Trophoblast cell (in vitro differentiated cells and primary cell): ENCODE measurements around the gene COL4A1.

Experiments used
- DNase-seq, 2 donors: peaks; one replicate each; pipeline ENCODE4 v3.0.0-alpha.2; 2016
- H2AFZ ChIP-seq: 2 replicates; pipeline ENCODE4 v1.6.1; 2013; ENCODE audit warnings: low read length, moderate library complexity, mild to moderate bottlenecking; ENCODE audit not compliant: insufficient read depth, poor library complexity
- H2AK5ac ChIP-seq: 2 replicates; pipeline ENCODE4 v1.6.1; 2013; ENCODE audit warnings: mild to moderate bottlenecking, low read length
- H2BK120ac ChIP-seq: 2 replicates; pipeline ENCODE4 v1.6.1; 2013; ENCODE audit warnings: low read length, mild to moderate bottlenecking, moderate library complexity; ENCODE audit not compliant: insufficient read depth, poor library complexity
- H2BK12ac ChIP-seq: 2 replicates; pipeline ENCODE4 v1.6.1; 2013; ENCODE audit warnings: mild to moderate bottlenecking, low read length, moderate library complexity
- H2BK5ac ChIP-seq: 2 replicates; pipeline ENCODE4 v1.6.1; 2013; ENCODE audit warnings: low read length, low read depth, moderate library complexity, mild to moderate bottlenecking; ENCODE audit not compliant: poor library complexity
- H3K14ac ChIP-seq: 2 replicates; pipeline ENCODE4 v1.6.1; 2013; ENCODE audit warnings: mild to moderate bottlenecking, low read length
- H3K18ac ChIP-seq: 2 replicates; pipeline ENCODE4 v1.6.1; 2013; ENCODE audit warnings: mild to moderate bottlenecking, low read length
- H3K23ac ChIP-seq: 2 replicates; pipeline ENCODE4 v1.6.1; 2013; ENCODE audit warnings: low read length
- H3K27ac ChIP-seq: 2 replicates; pipeline ENCODE4 v1.5.1; 2013; ENCODE audit warnings: low read depth, mild to moderate bottlenecking, inconsistent platforms, low read length, moderate library complexity
- H3K27me3 ChIP-seq: 2 replicates; pipeline ENCODE4 v1.6.1; 2013; ENCODE audit warnings: inconsistent platforms, mild to moderate bottlenecking, low read length, moderate library complexity; ENCODE audit not compliant: insufficient read depth
- H3K36me3 ChIP-seq, 2 experiments: 1 replicate in 1 of 2; 2 replicates in 1 of 2; pipeline ENCODE4 v1.6.1; 2013; ENCODE audit warnings: low read length in 2 of 2, mild to moderate bottlenecking in 2 of 2, moderate library complexity in 1 of 2; ENCODE audit not compliant: insufficient read depth in 2 of 2, control insufficient read depth in 1 of 2
- H3K4ac ChIP-seq: 2 replicates; pipeline ENCODE4 v1.6.1; 2013; ENCODE audit warnings: low read depth, mild to moderate bottlenecking, low read length, moderate library complexity
- H3K4me1 ChIP-seq, 2 experiments: 1 replicate in 1 of 2; 2 replicates in 1 of 2; pipeline ENCODE4 v1.6.1; 2013; ENCODE audit warnings: low read length in 2 of 2, mild to moderate bottlenecking in 2 of 2, moderate library complexity in 1 of 2; ENCODE audit not compliant: insufficient read depth in 2 of 2, control insufficient read depth in 1 of 2
- H3K4me2 ChIP-seq: 2 replicates; pipeline ENCODE4 v1.6.1; 2013; ENCODE audit warnings: inconsistent platforms, mild to moderate bottlenecking, low read length, moderate library complexity
- H3K4me3 ChIP-seq: 2 replicates; pipeline ENCODE4 v1.5.1; 2013; ENCODE audit warnings: mild to moderate bottlenecking, low read depth, low read length, inconsistent platforms
- H3K79me1 ChIP-seq: one replicate; pipeline ENCODE4 v1.6.1; 2013; ENCODE audit warnings: low read length
- H3K79me2 ChIP-seq: 2 replicates; pipeline ENCODE4 v1.6.1; 2013; ENCODE audit warnings: low read length, mild to moderate bottlenecking; ENCODE audit not compliant: control insufficient read depth, insufficient read depth, poor library complexity
- H3K9ac ChIP-seq: 2 replicates; pipeline ENCODE4 v1.6.1; 2013; ENCODE audit warnings: mild to moderate bottlenecking, low read length
- H3K9me3 ChIP-seq: 2 replicates; pipeline ENCODE4 v1.6.1; 2013; ENCODE audit warnings: low read depth, mild to moderate bottlenecking, control low read depth, inconsistent platforms, low read length; ENCODE audit not compliant: insufficient read depth
- H4K12ac ChIP-seq: 2 replicates; pipeline ENCODE4 v1.6.1; 2013; ENCODE audit warnings: low read depth, mild to moderate bottlenecking, low read length, moderate library complexity
- H4K8ac ChIP-seq: 2 replicates; pipeline ENCODE4 v1.6.1; 2013; ENCODE audit warnings: low read depth, mild to moderate bottlenecking, low read length, moderate library complexity
- H4K91ac ChIP-seq: one replicate; pipeline ENCODE4 v1.6.1; 2013; ENCODE audit warnings: low read depth, mild to moderate bottlenecking, low read length, moderate library complexity
- WGBS: extraction: QIAGEN DNeasy Blood & Tissue Kit; methylation state at CpG from one replicate; pipeline ENCODE4 v1.1.7; 2013; ENCODE audit warnings: missing lambda C conversion rate; ENCODE audit not compliant: insufficient read length, insufficient coverage; ENCODE audit errors: extremely low coverage; 5-methylcytosine and 5-hydroxymethylcytosine counted together

Gene COL4A1

DNA sequence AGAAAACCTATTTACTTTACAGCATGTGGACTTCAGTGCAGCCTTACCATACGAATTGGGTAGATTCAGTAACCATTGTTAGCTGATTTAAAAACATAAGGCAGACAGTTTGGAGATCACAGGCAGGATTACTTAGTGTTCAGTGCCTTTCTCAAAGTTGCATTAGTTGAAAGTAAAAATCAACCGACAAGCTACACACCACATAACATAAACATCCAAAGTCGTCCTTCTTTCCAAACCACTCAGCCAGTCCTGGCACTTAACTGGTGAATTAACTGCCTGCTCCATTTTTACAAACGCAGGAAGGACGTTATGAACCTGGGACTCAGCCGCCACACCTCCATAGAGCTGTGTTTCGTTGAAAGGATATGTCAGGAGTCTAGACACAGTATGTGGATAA lies 91.4 kb downstream of the COL4A1 start:
- no peaks in the 10 kb centered on the region for H3K9me3 ChIP-seq
- no CpG with 5 or more reads among the region's 7 CpGs for WGBS
- DNase-seq: no peak
- H3K27me3 ChIP-seq: no peaks in the 10 kb centered on the region
- H3K4me1 ChIP-seq: peaks cover 24 to 29% of the 10 kb centered on the region in 2 experiments
- H4K8ac ChIP-seq: no peak overlapping the region
- no peak overlapping the region for H2AFZ ChIP-seq
- peaks cover 2% of the 10 kb centered on the region for H3K79me2 ChIP-seq
- no peak overlapping the region for H2BK120ac ChIP-seq
- no peak overlapping the region for H3K18ac ChIP-seq
- H3K23ac ChIP-seq: no peak overlapping the region
- peaks cover 26 to 45% of the 10 kb centered on the region in 2 experiments for H3K36me3 ChIP-seq
- no peak overlapping the region for H2BK12ac ChIP-seq
- H3K4me3 ChIP-seq: no peak overlapping the region
- no peak overlapping the region for H2BK5ac ChIP-seq
- H4K12ac ChIP-seq: no peak overlapping the region
- no peak overlapping the region for H4K91ac ChIP-seq
- H2AK5ac ChIP-seq: no peak overlapping the region
- peak overlapping the region; percentile 2 for H3K27ac ChIP-seq
- H3K14ac ChIP-seq: no peak overlapping the region
- peaks cover 4% of the 10 kb centered on the region for H3K79me1 ChIP-seq
- H3K4me2 ChIP-seq: no peak overlapping the region
- H3K9ac ChIP-seq: no peak overlapping the region
- H3K4ac ChIP-seq: no peak overlapping the region

DNA sequence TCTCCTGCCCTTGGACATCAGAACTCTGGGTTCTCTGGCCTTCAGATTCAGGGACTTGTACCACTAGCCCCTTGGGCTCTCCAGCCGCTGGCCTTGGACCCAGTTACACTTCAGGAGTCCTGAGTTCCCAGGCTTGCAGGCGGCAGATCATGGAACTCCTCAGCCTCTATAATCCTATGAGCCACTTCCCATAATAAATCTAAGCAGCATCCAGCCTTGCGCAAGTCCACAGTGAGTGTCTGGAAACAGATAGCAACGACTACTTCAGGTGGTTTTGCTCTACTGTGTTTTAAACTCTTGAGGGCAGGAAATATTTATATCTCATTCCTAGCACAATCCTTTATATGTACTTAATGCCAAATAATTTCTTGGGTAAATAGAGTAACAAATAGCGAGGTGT lies 92.3 kb downstream of the COL4A1 start:
- no CpG with 5 or more reads among the region's 5 CpGs for WGBS
- peak overlapping the region; percentile 29 for H3K18ac ChIP-seq
- peaks cover 2% of the 10 kb centered on the region for H3K79me2 ChIP-seq

DNA sequence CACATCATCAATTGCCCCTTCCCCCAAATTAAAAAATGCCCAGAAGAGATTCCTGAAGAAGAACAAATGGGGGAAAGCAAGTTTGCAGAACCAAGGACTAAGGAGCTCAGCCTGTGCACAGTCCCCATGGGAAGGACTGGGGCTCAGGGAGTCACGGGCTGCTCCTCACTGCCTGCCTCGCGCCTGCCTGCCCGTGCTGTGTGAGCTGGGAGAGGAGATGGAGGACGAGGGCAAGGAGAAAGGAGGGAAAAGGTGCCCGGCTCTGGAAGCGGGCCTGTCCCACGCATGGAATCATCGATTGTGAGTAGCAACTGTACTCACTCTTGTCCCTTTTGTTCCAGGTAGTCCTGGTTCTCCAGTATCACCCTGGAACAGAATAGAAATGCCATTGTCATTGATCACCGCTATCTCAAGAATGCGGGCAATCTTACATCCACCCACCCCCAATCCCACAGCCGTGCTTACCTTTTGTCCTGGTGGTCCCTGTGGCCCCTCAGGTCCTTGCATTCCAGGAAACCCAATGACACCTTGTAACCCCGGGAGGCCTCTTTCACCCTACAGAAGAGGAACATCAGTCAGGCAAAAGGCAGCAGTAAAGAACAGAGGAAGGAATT lies 93.4 kb downstream of the COL4A1 start:
- Histone ChIP-seq H3K4me2 (no peak overlapping the region), H4K12ac (no peak overlapping the region), H3K79me1 (peaks cover 4% of the 10 kb centered on the region), H4K8ac (no peak overlapping the region), H3K79me2 (peaks cover 2% of the 10 kb centered on the region), H4K91ac (no peak overlapping the region), H3K36me3 (peaks cover 31 to 47% of the 10 kb centered on the region in 2 experiments), H3K9me3 (no peaks in the 10 kb centered on the region), H3K4me1 (peaks cover 22 to 29% of the 10 kb centered on the region in 2 experiments), H2AK5ac (no peak overlapping the region), H3K27ac (no peak overlapping the region), H3K14ac (no peak overlapping the region), H3K9ac (no peak overlapping the region), H3K4ac (no peak overlapping the region), H3K27me3 (no peaks in the 10 kb centered on the region), H3K18ac (peak overlapping the region; percentile 72), H2BK120ac (no peak overlapping the region), H3K4me3 (no peak overlapping the region), H3K23ac (no peak overlapping the region), H2BK5ac (no peak overlapping the region), H2BK12ac (no peak overlapping the region), H2AFZ (no peak overlapping the region)
- DNase-seq: peak in 1 of 2 donors; percentile 33
- WGBS: no CpG with 5 or more reads among the region's 13 CpGs

More for the DNA sequence above, 92.3 kb downstream of the COL4A1 start:
- no peak overlapping the region for H2AFZ ChIP-seq
- DNase-seq: no peak
- no peak overlapping the region for H3K23ac ChIP-seq
- no peak overlapping the region for H4K8ac ChIP-seq
- no peak overlapping the region for H3K4me3 ChIP-seq
- no peak overlapping the region for H3K27ac ChIP-seq
- H3K79me1 ChIP-seq: peaks cover 4% of the 10 kb centered on the region
- H4K91ac ChIP-seq: no peak overlapping the region
- no peaks in the 10 kb centered on the region for H3K27me3 ChIP-seq
- no peaks in the 10 kb centered on the region for H3K9me3 ChIP-seq
- H3K36me3 ChIP-seq: peaks cover 32 to 48% of the 10 kb centered on the region in 2 experiments
- no peak overlapping the region for H2BK5ac ChIP-seq
- no peak overlapping the region for H3K4me2 ChIP-seq
- no peak overlapping the region for H3K14ac ChIP-seq
- no peak overlapping the region for H3K4ac ChIP-seq
- H4K12ac ChIP-seq: no peak overlapping the region
- H2BK120ac ChIP-seq: no peak overlapping the region
- no peak overlapping the region for H2AK5ac ChIP-seq
- H3K9ac ChIP-seq: no peak overlapping the region
- H3K4me1 ChIP-seq: peaks cover 24 to 29% of the 10 kb centered on the region in 2 experiments
- no peak overlapping the region for H2BK12ac ChIP-seq

DNA sequence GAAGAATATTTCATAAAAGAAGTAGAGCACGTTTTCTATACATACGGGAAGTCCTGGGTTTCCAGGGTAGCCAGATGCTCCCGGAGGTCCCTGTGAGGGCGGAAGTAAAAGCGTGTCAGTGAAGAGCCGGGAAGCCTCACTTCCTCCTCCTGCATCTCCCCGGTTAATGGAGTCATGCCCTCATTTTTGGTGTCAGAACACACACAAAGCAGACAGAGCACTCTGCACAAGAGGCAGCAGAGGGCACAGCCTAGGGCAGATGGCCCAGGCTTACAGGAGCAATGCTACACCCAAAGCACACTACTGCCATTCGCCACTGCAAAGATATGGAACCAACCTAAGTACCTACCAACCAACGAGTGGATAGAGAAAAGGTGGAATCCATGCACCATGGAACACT lies 94.4 kb downstream of the COL4A1 start:
- Histone ChIP-seq H3K4me3 (no peak overlapping the region), H3K4me1 (peaks cover 20 to 27% of the 10 kb centered on the region in 2 experiments), H3K9me3 (no peaks in the 10 kb centered on the region), H3K79me2 (peaks cover 2% of the 10 kb centered on the region), H2BK5ac (no peak overlapping the region), H2AFZ (no peak overlapping the region), H3K27ac (no peak overlapping the region), H2BK120ac (no peak overlapping the region), H2AK5ac (no peak overlapping the region), H3K36me3 (peaks cover 36 to 52% of the 10 kb centered on the region in 2 experiments), H2BK12ac (no peak overlapping the region), H3K27me3 (no peaks in the 10 kb centered on the region), H3K14ac (no peak overlapping the region), H3K4ac (no peak overlapping the region), H3K23ac (no peak overlapping the region), H4K8ac (peak overlapping the region; percentile 15), H4K12ac (no peak overlapping the region), H3K4me2 (no peak overlapping the region), H3K9ac (no peak overlapping the region), H3K79me1 (peaks cover 4% of the 10 kb centered on the region), H4K91ac (no peak overlapping the region), H3K18ac (peak overlapping the region; percentile 85)
- DNase-seq: no peak
- WGBS: no CpG with 5 or more reads among the region's 9 CpGs
